HG02623 (cell line): Measurements from ENCODE around the gene LEMD1.

Experiments
- ATAC-seq: cut with Tn5 transposase; IDR thresholded peaks from one replicate; pipeline ENCODE4 v1.9.1; 2021; ENCODE audit warnings: moderate library complexity; ENCODE audit not compliant: unreplicated experiment

Gene LEMD1

GRCh38 chr1:205356440-205357139, 65.3 kb downstream of the LEMD1 start, which contains the start of gene KLHDC8A:
TSS of gene KLHDC8A (minus strand) at chr1:205356922. CDS start at chr1:205343604, 13,318 bp downstream.
- no peak for ATAC-seq

DNA sequence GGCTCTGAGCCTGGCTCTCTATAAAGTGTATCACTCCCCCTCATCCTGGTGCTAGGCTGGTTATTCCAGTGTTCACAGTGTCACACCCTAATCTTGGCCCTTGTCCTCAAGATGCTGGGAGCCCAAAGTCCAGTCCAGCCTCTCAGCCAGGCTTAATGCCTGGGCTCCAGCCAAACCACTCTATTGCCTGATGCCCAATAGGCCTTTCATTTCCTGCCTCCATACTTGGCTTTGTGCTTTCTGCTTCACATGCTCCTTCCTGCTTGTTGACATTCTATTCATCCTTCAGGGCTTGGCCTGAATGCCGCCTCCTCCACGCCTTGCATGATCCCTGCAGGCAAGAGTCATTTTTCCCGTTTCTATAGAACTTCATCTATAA, 66.8 kb downstream of the LEMD1 start:
- no peak for ATAC-seq

DNA sequence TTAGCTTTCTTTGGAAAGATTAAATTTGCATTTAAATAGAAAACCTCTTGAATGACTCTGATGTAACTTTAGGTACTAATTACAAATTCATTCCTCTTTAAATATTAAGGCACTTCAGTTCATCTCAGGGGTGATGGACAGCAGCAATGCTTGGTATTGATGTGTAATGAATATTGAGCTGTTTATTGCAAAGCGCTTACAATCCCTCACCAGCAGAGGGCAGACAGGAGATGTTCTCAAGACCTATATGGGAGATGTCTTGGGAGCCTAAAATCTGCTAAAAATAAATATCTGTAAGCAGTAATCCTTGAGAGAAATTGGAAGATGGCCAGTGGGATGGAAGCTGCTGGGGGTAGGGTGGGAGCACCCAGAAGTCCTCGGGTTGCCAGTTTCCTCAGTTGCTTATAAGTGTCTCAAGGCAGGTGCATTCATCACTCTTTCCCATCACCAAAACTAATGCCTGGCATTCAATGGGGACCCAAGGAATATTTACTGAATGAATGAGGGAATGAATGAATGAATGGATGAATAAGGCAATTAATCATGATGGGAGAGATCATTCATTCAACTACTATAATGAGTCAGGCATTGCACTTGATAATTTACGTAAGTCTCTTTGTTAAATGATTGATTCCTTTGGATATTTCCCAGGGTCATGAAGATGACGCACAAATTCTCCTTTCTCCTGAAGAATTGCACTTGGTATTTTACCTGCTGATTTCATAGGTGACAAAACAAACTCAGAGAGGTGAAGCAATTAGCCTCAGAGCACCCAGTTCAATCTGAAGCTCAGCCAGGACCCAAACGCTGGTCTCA, 67.4 kb downstream of the LEMD1 start:
- ATAC-seq: no peak

DNA sequence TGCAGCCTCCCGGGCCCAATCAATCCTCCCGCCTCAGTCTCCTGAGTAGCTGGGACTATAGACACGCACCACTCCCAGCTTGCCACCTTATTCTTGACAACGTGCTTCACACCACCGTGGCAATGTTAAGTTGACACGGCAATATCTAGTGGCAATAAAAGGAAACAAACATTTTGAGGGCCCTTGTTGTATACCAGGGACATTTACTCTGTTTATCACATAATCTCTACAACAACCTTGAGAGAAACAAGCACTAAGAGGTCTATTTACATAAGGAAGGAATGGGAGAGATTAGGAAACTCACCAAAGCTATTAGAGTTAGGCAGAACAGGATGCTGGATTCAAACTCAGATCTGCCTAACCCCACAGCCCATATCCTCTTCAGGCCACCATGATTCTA, 68.2 kb downstream of the LEMD1 start:
- ATAC-seq: no peak

DNA sequence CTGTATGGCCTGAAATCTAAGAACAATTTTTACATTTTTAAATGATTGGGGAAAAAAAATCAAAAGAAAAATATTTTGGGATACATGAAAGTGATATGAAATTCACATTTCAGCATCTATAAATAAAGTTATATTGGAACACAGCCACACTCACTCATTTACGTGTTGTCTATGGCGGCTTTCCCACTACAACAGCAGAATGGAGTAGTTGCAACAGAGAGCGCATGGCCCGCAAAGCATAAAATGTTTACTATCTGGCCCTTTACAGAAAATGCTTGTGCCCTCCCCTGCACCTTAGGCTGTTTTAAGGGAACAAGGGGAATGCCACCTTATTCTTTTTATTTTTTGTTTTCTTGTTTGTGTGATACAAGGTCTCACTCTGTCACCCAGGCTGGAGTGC, 68.7 kb downstream of the LEMD1 start:
- ATAC-seq: no peak

DNA sequence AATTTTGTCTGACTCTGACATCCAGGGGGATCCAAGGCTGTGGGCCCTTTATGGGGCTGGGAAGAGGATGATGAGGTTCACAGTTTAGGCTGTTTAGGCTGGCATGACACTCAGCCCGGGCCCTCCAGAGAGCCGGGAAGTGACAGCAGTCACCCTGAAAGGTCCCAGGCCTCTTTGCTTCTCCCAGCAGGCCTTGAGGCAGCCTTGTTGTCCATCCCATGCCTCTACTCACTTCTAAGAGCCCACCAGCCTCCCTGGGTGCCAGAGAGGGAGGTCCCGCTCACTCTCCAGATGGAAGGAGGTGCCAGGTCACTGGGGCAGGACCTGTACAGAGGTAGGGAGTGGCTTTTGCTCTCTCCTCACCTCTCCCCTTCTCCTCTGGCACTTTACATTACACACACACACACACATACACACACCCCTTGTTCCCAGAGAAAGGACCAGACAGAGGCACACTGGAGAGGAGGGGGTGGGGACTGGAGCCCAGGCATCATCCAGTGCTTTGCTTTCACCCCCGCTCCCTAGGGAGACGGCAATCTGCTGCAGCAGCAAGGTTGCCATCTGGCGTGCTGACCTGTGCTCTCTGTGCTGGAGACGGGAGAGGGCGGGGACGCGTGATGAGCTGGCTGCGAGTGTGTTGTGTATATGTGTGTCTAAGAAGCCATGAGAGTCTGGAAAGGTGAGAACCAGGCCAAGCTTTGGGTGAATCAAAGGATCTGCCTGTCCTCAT, 69.7 kb downstream of the LEMD1 start:
- ATAC-seq: no peak

DNA sequence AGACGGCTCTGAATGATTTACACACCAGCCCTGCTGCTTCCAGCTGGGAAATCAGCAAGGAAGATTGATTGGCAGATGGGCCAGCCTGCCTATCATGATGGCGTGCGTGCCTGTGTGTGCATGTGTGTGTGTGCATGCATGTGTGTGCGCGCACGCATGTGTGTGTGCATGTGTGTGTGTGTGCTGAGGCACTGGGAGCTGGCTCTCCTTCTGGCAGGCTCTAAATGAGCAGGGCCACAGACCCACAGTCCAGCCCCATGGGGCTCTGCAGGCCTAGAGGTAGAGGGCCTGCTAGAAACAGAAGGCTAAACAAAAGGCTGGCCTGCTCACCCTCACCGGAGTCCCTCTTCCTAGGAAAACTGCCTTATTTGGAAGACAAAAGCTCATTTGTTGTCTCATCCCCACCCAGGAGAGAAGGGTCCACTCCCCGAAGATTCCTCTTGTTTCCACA, 71.1 kb downstream of the LEMD1 start:
- no peak for ATAC-seq

- no peak for ATAC-seq
Measured at GRCh38 chr1:205350124-205350523, 71.7 kb downstream of the LEMD1 start.

- ATAC-seq: no peak
Measured at GRCh38 chr1:205348554-205349487, 73.0 kb downstream of the LEMD1 start.

- ATAC-seq: no peak
Measured at GRCh38 chr1:205346956-205347574, 74.8 kb downstream of the LEMD1 start.

GRCh38 chr1:205345761-205346160, 76.1 kb downstream of the LEMD1 start:
- ATAC-seq: no peak

GRCh38 chr1:205344066-205344928, 77.6 kb downstream of the LEMD1 start:
- no peak for ATAC-seq

- ATAC-seq: no peak
Measured at GRCh38 chr1:205343431-205344065, 78.3 kb downstream of the LEMD1 start.

- ATAC-seq: no peak
Measured at GRCh38 chr1:205342986-205343385, 78.9 kb downstream of the LEMD1 start.

DNA sequence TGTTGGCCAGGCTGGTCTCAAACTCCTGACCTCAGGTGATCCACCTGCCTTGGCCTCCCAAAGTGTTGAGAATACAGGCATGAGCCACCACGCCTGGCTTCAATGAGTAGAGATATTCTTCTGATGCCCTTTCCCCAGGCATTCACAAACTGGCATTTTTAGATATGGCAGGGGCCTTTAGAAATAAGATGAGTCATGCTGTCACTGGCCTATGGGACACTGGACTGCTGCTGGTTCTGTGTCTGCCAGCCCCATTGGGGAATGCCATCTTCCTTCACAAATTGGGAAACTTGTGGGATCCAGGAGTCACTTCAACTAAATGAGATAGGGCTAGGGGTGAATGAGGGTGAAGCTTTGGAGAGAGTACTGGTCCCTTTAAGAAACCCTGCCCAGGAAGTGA, 81.2 kb downstream of the LEMD1 start:
- no peak for ATAC-seq

DNA sequence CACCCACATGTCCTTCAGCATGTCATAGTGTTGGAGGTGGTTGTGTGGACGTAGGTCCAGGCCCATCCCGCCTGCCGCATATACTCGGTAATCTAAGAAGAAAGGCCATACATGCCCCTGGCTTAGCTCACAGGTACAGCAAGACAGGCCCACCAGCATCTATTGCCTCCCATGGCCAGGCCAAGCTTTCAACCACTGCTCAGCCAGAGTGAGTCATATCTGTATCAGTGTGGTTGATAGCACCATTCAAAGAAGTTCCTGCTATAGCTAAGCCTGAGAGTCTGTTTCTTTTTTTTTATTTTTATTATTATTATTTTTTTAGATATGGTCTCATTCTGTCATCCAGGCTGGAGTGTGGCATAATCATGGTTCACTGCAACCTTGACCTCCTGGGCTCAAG, 82.1 kb downstream of the LEMD1 start:
- ATAC-seq: no peak

GRCh38 chr1:205339197-205339702, 82.6 kb downstream of the LEMD1 start:
- no peak for ATAC-seq

DNA sequence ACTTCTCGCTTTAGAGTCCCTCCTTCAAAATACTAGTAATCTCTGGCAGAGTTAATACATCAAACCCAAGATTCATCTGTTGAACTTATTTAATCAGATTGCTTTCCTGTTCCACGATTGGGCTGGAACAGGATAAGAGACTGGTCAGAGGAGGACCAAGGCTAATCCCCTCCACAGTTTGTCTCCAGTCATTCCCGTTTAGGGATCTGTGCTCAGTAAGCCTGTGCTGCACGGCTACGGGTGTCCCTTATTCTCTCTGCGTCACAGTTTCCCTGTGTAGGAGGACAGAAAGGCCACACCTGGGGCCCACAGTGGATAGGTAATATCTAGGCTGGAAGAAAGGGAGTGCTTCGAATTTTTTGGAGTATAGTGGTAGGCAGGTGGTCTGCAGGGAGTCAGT, 83.8 kb downstream of the LEMD1 start:
- ATAC-seq: no peak
